Endothelial cell of umbilical vein (primary cell): ENCODE data around the gene LYZL1. TPM values are rescaled to one million over a fixed set of nuclear protein-coding genes. Genes with fewer than 3 reads are reported as not detected.

Experiments used
- BruUV-seq: library from RNA; stranded (reverse); fragments of 400-500 nt; replicated peaks from 2 replicates; lab custom pipeline; 2021; lab: Mats Ljungman, UMichigan
- CTCF ChIA-PET: fragments of 300-600, 350-600 bp; sonication (Branson Sonifier 250); formaldehyde crosslinking; loops from one replicate; lab custom pipeline; 2021; ENCODE audit warnings: antibody characterized with exemption, inconsistent platforms; lab: Charles Lee
- POLR2A ChIA-PET: fragments of 300-600, 350-600 bp; sonication (Branson Sonifier 250); formaldehyde crosslinking; loops from one replicate; lab custom pipeline; 2021; ENCODE audit warnings: antibody characterized with exemption, inconsistent platforms; lab: Charles Lee
- DNase-seq: peaks from one replicate; pipeline ENCODE4 v3.0.0-alpha.2; 2011; ENCODE audit warnings: low read depth, low spot score
- FAIRE-seq: peaks from 2 replicates; lab custom pipeline; 2011; peaks lifted over from hg19 to GRCh38; lab: Jason Lieb, UNC
- H2AFZ ChIP-seq: 2 replicates; pipeline ENCODE4 v1.6.0; 2012; ENCODE audit warnings: low read depth, low read length, control low read depth, inconsistent platforms
- H3K27ac ChIP-seq: 2 replicates; pipeline ENCODE4 v1.5.1; 2011; ENCODE audit warnings: low read depth, mild to moderate bottlenecking, control low read depth, low read length, moderate library complexity; ENCODE audit not compliant: insufficient read depth
- H3K27me3 ChIP-seq, 2 experiments: 2 replicates each; pipeline versions ENCODE4 v1.6.0 to v1.6.1; 2011; ENCODE audit warnings: low read length in 2 of 2, mixed read lengths in 1 of 2; ENCODE audit not compliant: control insufficient read depth in 2 of 2, insufficient read depth in 2 of 2
- H3K36me3 ChIP-seq, 2 experiments: 2 replicates in 1 of 2; 3 replicates in 1 of 2; pipeline ENCODE4 v1.5.1; 2011; ENCODE audit warnings: low read length in 2 of 2, mild to moderate bottlenecking in 1 of 2, moderate library complexity in 1 of 2; ENCODE audit not compliant: control insufficient read depth in 2 of 2, insufficient read depth in 2 of 2; ENCODE audit errors: extremely low read depth in 1 of 2
- H3K4me1 ChIP-seq: 3 replicates; pipeline ENCODE4 v1.5.1; 2011; ENCODE audit warnings: mild to moderate bottlenecking, low read length; ENCODE audit not compliant: control insufficient read depth, insufficient read depth; ENCODE audit errors: extremely low read depth
- H3K4me2 ChIP-seq: 2 replicates; pipeline ENCODE4 v1.6.1; 2011; ENCODE audit warnings: low read length, control low read depth, mixed read lengths; ENCODE audit not compliant: insufficient read depth
- H3K4me3 ChIP-seq, 3 experiments: fragments of 200-600 bp in 1 of 3; sonication (generic), shearing (Covaris generic) in 1 of 3; replicated peaks in 1 of 3; 2 replicates each; pipeline ENCODE4 v1.5.1; 2011 to 2016; ENCODE audit warnings: control low read depth in 3 of 3, low read length in 3 of 3, mild to moderate bottlenecking in 2 of 3, inconsistent platforms in 1 of 3, low read depth in 1 of 3, moderate library complexity in 1 of 3; ENCODE audit not compliant: insufficient read depth in 1 of 3
- H3K79me2 ChIP-seq: 2 replicates; pipeline ENCODE4 v1.6.0; 2012; ENCODE audit warnings: low read length, inconsistent platforms; ENCODE audit not compliant: control insufficient read depth, insufficient read depth
- H3K9ac ChIP-seq: replicated peaks from 2 replicates; pipeline ENCODE3; 2011; ENCODE audit warnings: low read length, control low read depth; ENCODE audit not compliant: insufficient read depth; ENCODE audit errors: extremely low read depth
- H3K9me1 ChIP-seq: replicated peaks from 3 replicates; pipeline ENCODE4 v1.6.0; 2011; ENCODE audit warnings: mild to moderate bottlenecking, low read length; ENCODE audit not compliant: control insufficient read depth, insufficient read depth; ENCODE audit errors: extremely low read depth
- H3K9me3 ChIP-seq: replicated peaks from 2 replicates; pipeline ENCODE4 v1.5.1; 2012; ENCODE audit warnings: low read length, inconsistent platforms; ENCODE audit not compliant: control insufficient read depth, insufficient read depth
- H4K20me1 ChIP-seq: replicated peaks from 2 replicates; pipeline ENCODE3; 2011; ENCODE audit warnings: mild to moderate bottlenecking, low read length; ENCODE audit not compliant: control insufficient read depth, insufficient read depth; ENCODE audit errors: extremely low read depth
- EZH2 ChIP-seq: IDR thresholded peaks from 2 replicates; pipeline ENCODE4 v1.6.1; 2012; ENCODE audit warnings: borderline replicate concordance, low read depth, mild to moderate bottlenecking, moderate library complexity, low read length, inconsistent platforms; ENCODE audit not compliant: severe bottlenecking
- FOS ChIP-seq: IDR thresholded peaks from 2 replicates; pipeline ENCODE4 v1.6.1; 2011; ENCODE audit warnings: mild to moderate bottlenecking, low read length, moderate library complexity, borderline replicate concordance; ENCODE audit not compliant: insufficient read depth
- JUN ChIP-seq: IDR thresholded peaks from 2 replicates; pipeline ENCODE4 v1.6.1; 2011; ENCODE audit warnings: borderline replicate concordance, low read depth; ENCODE audit not compliant: insufficient read length, insufficient read depth
- MYC ChIP-seq: IDR thresholded peaks from one replicate; pipeline ENCODE4 v1.6.1; 2011; ENCODE audit warnings: mild to moderate bottlenecking, low read depth, low read length
- POLR2A ChIP-seq: IDR thresholded peaks from 2 replicates; pipeline ENCODE4 v1.6.1; 2012; ENCODE audit warnings: low read depth, mild to moderate bottlenecking, control low read depth, low read length
- POLR2AphosphoS5 ChIP-seq: IDR thresholded peaks from 2 replicates; pipeline ENCODE4 v1.6.1; 2012; ENCODE audit warnings: low read depth, mild to moderate bottlenecking, control low read depth, low read length, moderate library complexity; ENCODE audit not compliant: insufficient read depth
- dilution Hi-C: fragments of 300-500 bp; cut with MboI; formaldehyde crosslinking; loops from one replicate; pipeline ENCODE4 v1.15.0; 2019; ENCODE audit warnings: low sequenced_read_pairs; ENCODE audit not compliant: extremely low pct_ligation_motif_present
- intact Hi-C: fragments of 100-400 bp; cut with micrococcal nuclease; formaldehyde crosslinking; loops from one replicate; pipeline ENCODE4 v1.10.0; 2022
- polyA plus RNA-seq, 4 experiments: library from polyadenylated mRNA; depleted of rRNA in 3 of 4; stranded (reverse) in 3 of 4; unstranded in 1 of 4; fragments of >200 nt; gene quantifications; 2 replicates each; pipeline versions ENCODE4 v1.2.1 to v1.2.3, GENCODE V29; 2011 to 2012; ENCODE audit warnings: missing spikeins in 1 of 4
- total RNA-seq: library from RNA; stranded (reverse); gene quantifications from 2 replicates; pipeline ENCODE4 v1.2.3, GENCODE V29; 2021
- TF ChIP-seq, protein P1 (sequence below), 2 donors: IDR thresholded peaks; 1 replicate in 1 of 2; 2 replicates in 1 of 2; pipeline ENCODE4 v1.5.1; 2011; ENCODE audit warnings: low read length in 2 of 2, mild to moderate bottlenecking in 2 of 2, moderate library complexity in 2 of 2, control low read depth in 1 of 2, inconsistent platforms in 1 of 2, low read depth in 1 of 2; ENCODE audit not compliant: insufficient read depth in 1 of 2; ENCODE audit errors: extremely low read depth in 1 of 2
- TF ChIP-seq, protein P2 (sequence below): IDR thresholded peaks from 2 replicates; pipeline ENCODE4 v1.6.1; 2011; ENCODE audit not compliant: insufficient read depth, insufficient read length

LYZL1 gene
- total and polyA plus RNA-seq, 2 donors (not counting 3 experiments of a cell fraction or from before 2014, with no cell fraction given): not detected

- H3K9ac ChIP-seq: no peak overlapping the region
- H3K9me1 ChIP-seq: no peaks in the 10 kb centered on the region
- TF ChIP-seq MYC (no peak), FOS (no peak)
- TF ChIP-seq, protein P1, sequence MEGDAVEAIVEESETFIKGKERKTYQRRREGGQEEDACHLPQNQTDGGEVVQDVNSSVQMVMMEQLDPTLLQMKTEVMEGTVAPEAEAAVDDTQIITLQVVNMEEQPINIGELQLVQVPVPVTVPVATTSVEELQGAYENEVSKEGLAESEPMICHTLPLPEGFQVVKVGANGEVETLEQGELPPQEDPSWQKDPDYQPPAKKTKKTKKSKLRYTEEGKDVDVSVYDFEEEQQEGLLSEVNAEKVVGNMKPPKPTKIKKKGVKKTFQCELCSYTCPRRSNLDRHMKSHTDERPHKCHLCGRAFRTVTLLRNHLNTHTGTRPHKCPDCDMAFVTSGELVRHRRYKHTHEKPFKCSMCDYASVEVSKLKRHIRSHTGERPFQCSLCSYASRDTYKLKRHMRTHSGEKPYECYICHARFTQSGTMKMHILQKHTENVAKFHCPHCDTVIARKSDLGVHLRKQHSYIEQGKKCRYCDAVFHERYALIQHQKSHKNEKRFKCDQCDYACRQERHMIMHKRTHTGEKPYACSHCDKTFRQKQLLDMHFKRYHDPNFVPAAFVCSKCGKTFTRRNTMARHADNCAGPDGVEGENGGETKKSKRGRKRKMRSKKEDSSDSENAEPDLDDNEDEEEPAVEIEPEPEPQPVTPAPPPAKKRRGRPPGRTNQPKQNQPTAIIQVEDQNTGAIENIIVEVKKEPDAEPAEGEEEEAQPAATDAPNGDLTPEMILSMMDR (IDR thresholded peaks at IDR 0.05; ENCODE audit: extremely low read depth in 1 of 2, insufficient read depth in 1 of 2, low read depth in 1 of 2, low read length in 2 of 2): no peak
- ChIA-PET CTCF (no interaction called here), POLR2A (no interaction called here)
- no peak overlapping the region for H3K4me3 ChIP-seq
- FAIRE-seq (no peak), DNase-seq (no peak)
- no peaks in the 10 kb centered on the region for H3K9me3 ChIP-seq
- H3K36me3 ChIP-seq: no peaks in the 10 kb centered on the region
- dilution Hi-C loops (no loop called here), intact Hi-C loops (loop anchor here (10.0 kb wide), 2 partner anchors 106 to 616 kb away; no protein-coding TSS in a partner anchor)
- H3K4me2 ChIP-seq: no peak overlapping the region
- no TSS peak for BruUV-seq
- no peaks in the 10 kb centered on the region for H3K4me1 ChIP-seq
- H3K27ac ChIP-seq: no peak overlapping the region
- H3K27me3 ChIP-seq: peaks cover 0 to 2% of the 10 kb centered on the region in 2 experiments
- H4K20me1 ChIP-seq: no peaks in the 10 kb centered on the region
- no peaks in the 10 kb centered on the region for H3K79me2 ChIP-seq
- H2AFZ ChIP-seq: no peak overlapping the region
Measured at GRCh38 chr10:29240986-29241660, 47.7 kb upstream of the LYZL1 start.

DNA sequence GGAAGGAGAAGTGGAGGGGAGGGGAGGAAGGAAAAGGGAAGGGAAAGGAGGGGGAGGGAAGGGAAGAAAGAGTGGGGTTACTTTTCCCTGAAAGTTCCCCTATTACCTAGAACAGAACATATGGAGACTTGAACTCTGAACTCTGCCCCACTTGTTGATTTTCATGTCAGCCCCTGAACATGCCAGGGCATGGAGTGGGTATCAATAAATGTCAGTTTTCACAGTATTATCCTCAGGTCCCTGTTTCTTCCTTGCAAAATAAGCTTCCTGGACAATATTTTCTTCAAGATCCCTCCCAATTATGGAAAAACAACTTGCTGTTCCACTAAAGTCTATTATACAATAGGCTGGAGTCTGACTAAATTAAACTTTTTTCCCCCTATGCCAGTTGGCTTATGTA lies 46.9 kb upstream of the LYZL1 start:
- H3K4me1 ChIP-seq: no peaks in the 10 kb centered on the region
- no peaks in the 10 kb centered on the region for H3K79me2 ChIP-seq
- TF ChIP-seq EZH2 (no peak), MYC (no peak), JUN (no peak), FOS (no peak), POLR2A (no peak), POLR2AphosphoS5 (no peak)
- TF ChIP-seq, protein P1 (IDR thresholded peaks at IDR 0.05; ENCODE audit: extremely low read depth in 1 of 2, insufficient read depth in 1 of 2, low read depth in 1 of 2, low read length in 2 of 2): no peak
- TF ChIP-seq, protein P2, sequence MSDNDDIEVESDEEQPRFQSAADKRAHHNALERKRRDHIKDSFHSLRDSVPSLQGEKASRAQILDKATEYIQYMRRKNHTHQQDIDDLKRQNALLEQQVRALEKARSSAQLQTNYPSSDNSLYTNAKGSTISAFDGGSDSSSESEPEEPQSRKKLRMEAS: no peak
- no peaks in the 10 kb centered on the region for H3K9me3 ChIP-seq
- no peak overlapping the region for H3K4me3 ChIP-seq
- H3K9ac ChIP-seq: no peak overlapping the region
- ChIA-PET POLR2A (no interaction called here), CTCF (no interaction called here)
- H3K4me2 ChIP-seq: no peak overlapping the region
- FAIRE-seq (no peak), DNase-seq (no peak)
- intact Hi-C loops: loop anchor here (2.0 to 10.0 kb wide), 3 partner anchors 107 to 617 kb away; no protein-coding TSS in a partner anchor
- no peak overlapping the region for H2AFZ ChIP-seq
- no peak overlapping the region for H3K27ac ChIP-seq
- BruUV-seq: no TSS peak
- peaks cover 0 to 2% of the 10 kb centered on the region in 2 experiments for H3K27me3 ChIP-seq
- H3K9me1 ChIP-seq: no peaks in the 10 kb centered on the region
- dilution Hi-C loops: no loop called here
- no peaks in the 10 kb centered on the region for H4K20me1 ChIP-seq
- no peaks in the 10 kb centered on the region for H3K36me3 ChIP-seq
